GM12891 (cell line): Measurements from ENCODE around the gene HYAL2.

Experiments used
- PAX5 ChIP-seq: IDR thresholded peaks from 2 replicates; pipeline ENCODE4 v1.6.1; 2011; ENCODE audit warnings: low read length, moderate library complexity, mild to moderate bottlenecking; ENCODE audit not compliant: insufficient read depth, severe bottlenecking
- POLR2A ChIP-seq: IDR thresholded peaks from 2 replicates; pipeline ENCODE4 v1.6.1; 2011; ENCODE audit warnings: low read depth, low read length, control low read depth
- POLR2AphosphoS5 ChIP-seq: IDR thresholded peaks from 2 replicates; pipeline ENCODE4 v1.6.1; 2011; ENCODE audit warnings: low read depth, low read length, control low read depth
- POU2F2 ChIP-seq: IDR thresholded peaks from 2 replicates; pipeline ENCODE4 v1.6.1; 2011; ENCODE audit warnings: low read depth, mild to moderate bottlenecking, control low read depth, low read length, moderate library complexity
- SPI1 ChIP-seq: IDR thresholded peaks from 2 replicates; pipeline ENCODE4 v1.6.1; 2011; ENCODE audit warnings: low read depth, low read length, control low read depth
- TAF1 ChIP-seq: IDR thresholded peaks from 2 replicates; pipeline ENCODE4 v1.6.1; 2011; ENCODE audit warnings: low read depth, low read length, control low read depth

DNA sequence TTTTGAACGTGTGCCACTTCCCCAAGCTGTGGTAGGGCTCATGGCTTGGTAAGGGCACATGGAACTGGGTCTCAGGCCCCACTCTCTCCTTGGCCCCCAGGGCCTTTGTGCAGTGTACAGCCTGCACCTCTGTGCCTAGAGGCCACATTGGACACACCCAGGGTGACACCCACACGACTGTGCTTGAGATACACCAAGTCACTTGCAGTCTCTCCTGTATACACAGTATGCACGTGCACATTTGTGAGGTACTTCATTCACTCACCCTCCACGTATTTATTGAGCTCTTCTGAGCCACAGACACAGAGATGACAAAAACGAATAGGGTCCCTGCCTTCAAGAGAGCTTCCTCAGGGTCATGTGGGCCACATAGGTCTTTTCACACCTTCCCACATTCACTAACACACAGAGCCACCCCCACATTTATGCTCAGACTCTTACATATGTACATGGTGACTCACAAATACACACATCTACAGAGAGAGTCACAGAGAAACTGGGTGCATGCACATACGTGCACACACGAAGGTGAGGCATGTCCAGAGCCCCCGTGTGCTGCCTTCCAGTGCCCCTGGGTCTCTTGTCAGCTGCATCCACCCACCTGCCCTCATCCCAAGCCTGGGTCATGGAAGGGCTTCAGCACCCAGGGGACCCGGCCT lies 46.6 kb upstream of the HYAL2 start:
- TF ChIP-seq PAX5 (no peak), POLR2A (no peak), TAF1 (no peak), POLR2AphosphoS5 (no peak), SPI1 (no peak), POU2F2 (no peak)
